PC-3 (cell line): ENCODE measurements around the gene ENO4. TPM values are rescaled to one million over a fixed set of nuclear protein-coding genes. Genes with fewer than 3 reads are reported as not detected.

Experiments
- ATAC-seq: fragments of 200-7000 bp; cut with Tn5 transposase; 2 replicates; pipeline ENCODE4 v1.9.1; 2020; ENCODE audit warnings: mild to moderate bottlenecking, moderate library complexity
- BruUV-seq: library from RNA; stranded (reverse); fragments of 400-500 nt; replicated peaks from 2 replicates; lab custom pipeline; 2021; lab: Mats Ljungman, UMichigan
- CTCF ChIA-PET: fragments of 300-600 bp; sonication (Branson Sonifier 250); formaldehyde crosslinking; loops from one replicate; lab custom pipeline; 2022; ENCODE audit warnings: antibody characterized with exemption; lab: Charles Lee
- POLR2A ChIA-PET: fragments of 300-600 bp; sonication (Branson Sonifier 250); formaldehyde crosslinking; loops from one replicate; lab custom pipeline; 2022; ENCODE audit warnings: antibody characterized with exemption; ENCODE audit not compliant: unreplicated experiment; lab: Charles Lee
- DNase-seq: peaks from one replicate; pipeline ENCODE4 v3.0.0-alpha.2; 2015
- H2AFZ ChIP-seq: fragments of 300-600 bp; sonication (generic); 2 replicates; pipeline ENCODE4 v1.6.0; 2016; ENCODE audit warnings: antibody characterized with exemption, low read length
- H3F3A ChIP-seq: fragments of 300-600 bp; sonication (generic); one replicate; pipeline ENCODE4 v1.6.0; 2017; ENCODE audit warnings: antibody characterized with exemption, low read length, control low read depth, mild to moderate bottlenecking; ENCODE audit not compliant: unreplicated experiment
- H3K27ac ChIP-seq: fragments of 300-600 bp; sonication (generic); 2 replicates; pipeline ENCODE4 v1.5.1; 2016; ENCODE audit warnings: mild to moderate bottlenecking, low read length
- H3K27me3 ChIP-seq: fragments of 300-600 bp; sonication (generic); 2 replicates; pipeline ENCODE4 v1.6.1; 2016; ENCODE audit warnings: low read length, mixed read lengths
- H3K36me3 ChIP-seq: fragments of 300-600 bp; sonication (generic); 2 replicates; pipeline ENCODE4 v1.6.1; 2016; ENCODE audit warnings: low read depth, mixed run types, low read length, mixed read lengths
- H3K4me1 ChIP-seq: fragments of 300-600 bp; sonication (generic); 2 replicates; pipeline ENCODE4 v1.5.1; 2016; ENCODE audit warnings: low read length; ENCODE audit not compliant: insufficient read depth
- H3K4me2 ChIP-seq: fragments of 300-600 bp; sonication (generic); 2 replicates; pipeline ENCODE4 v1.6.0; 2016; ENCODE audit warnings: low read length
- H3K4me3 ChIP-seq: fragments of 300-600 bp; sonication (generic); 2 replicates; pipeline ENCODE4 v1.5.1; 2016; ENCODE audit warnings: mild to moderate bottlenecking, low read length, mixed read lengths
- H3K79me2 ChIP-seq: fragments of 300-600 bp; sonication (generic); 2 replicates; pipeline ENCODE4 v1.6.1; 2017; ENCODE audit warnings: low read length, mixed read lengths
- H3K9ac ChIP-seq: fragments of 300-600 bp; sonication (generic); 2 replicates; pipeline ENCODE4 v1.6.0; 2016; ENCODE audit warnings: mild to moderate bottlenecking, low read length
- H3K9me2 ChIP-seq: fragments of 300-600 bp; sonication (generic); replicated peaks from 2 replicates; pipeline ENCODE4 v1.6.1; 2016; ENCODE audit warnings: mixed run types, low read length, mixed read lengths
- H3K9me3 ChIP-seq: fragments of 300-600 bp; sonication (generic); 2 replicates; pipeline ENCODE4 v1.6.1; 2016; ENCODE audit warnings: low read length, mixed read lengths
- H4K20me1 ChIP-seq: fragments of 300-600 bp; sonication (generic); 2 replicates; pipeline ENCODE4 v1.6.1; 2016; ENCODE audit warnings: low read length, mixed read lengths
- CTCF ChIP-seq: fragments of 300-600 bp; sonication (generic); conservative IDR thresholded peaks from 2 replicates; pipeline ENCODE4 v1.5.1; 2017; ENCODE audit warnings: antibody characterized with exemption, low read depth, mild to moderate bottlenecking, low read length
- EZH2 ChIP-seq: fragments of 300-600 bp; sonication (generic); IDR thresholded peaks from one replicate; pipeline ENCODE4 v1.6.1; 2017; ENCODE audit warnings: antibody characterized with exemption, mild to moderate bottlenecking, low read length; ENCODE audit not compliant: unreplicated experiment
- EZH2phosphoT487 ChIP-seq: fragments of 300-600 bp; sonication (generic); IDR thresholded peaks from 2 replicates; pipeline ENCODE4 v1.6.1; 2018; ENCODE audit warnings: mild to moderate bottlenecking, antibody characterized with exemption, low read length, borderline replicate concordance
- intact Hi-C: fragments of 100-400 bp; cut with micrococcal nuclease; formaldehyde crosslinking; loops from 2 replicates; pipeline ENCODE4 v1.9.0; 2023
- total RNA-seq: library from RNA; depleted of rRNA; stranded (reverse); fragments of >200 nt; gene quantifications from 2 replicates; pipeline ENCODE4 v1.2.3, GENCODE V29; 2014

ENO4 gene
- total RNA-seq, 1 experiment from 2014 or later = not detected

- CTCF ChIA-PET = no interaction called here
Observed at GRCh38 chr10:116910910-116911309, 61.6 kb downstream of the ENO4 start.

GRCh38 chr10:116912162-116912561, 62.9 kb downstream of the ENO4 start:
- no peak for DNase-seq
- POLR2A ChIA-PET = interaction anchor here (0.6 kb wide), 1 partner anchor 442 kb away, joined by 4 read pairs; no protein-coding TSS in a partner anchor
- intact Hi-C loops = no loop called here
- Histone ChIP-seq H3K4me1 (no peaks in the 10 kb centered on the region), H3K79me2 (no peaks in the 10 kb centered on the region), H3K9me2 (no peaks in the 10 kb centered on the region), H2AFZ (no peak overlapping the region), H3K9ac (no peak overlapping the region), H3K27ac (no peak overlapping the region), H3K4me3 (no peak overlapping the region), H3K27me3 (no peaks in the 10 kb centered on the region), H4K20me1 (no peaks in the 10 kb centered on the region), H3K36me3 (peaks cover 15% of the 10 kb centered on the region), H3K4me2 (no peak overlapping the region), H3K9me3 (no peaks in the 10 kb centered on the region), H3F3A (no peaks in the 10 kb centered on the region)
- ATAC-seq = no peak
- no peak for TF ChIP-seq EZH2
- TF ChIP-seq CTCF = no peak
- TF ChIP-seq EZH2phosphoT487 = no peak
- no TSS peak for BruUV-seq
- CTCF ChIA-PET = no interaction called here

More at GRCh38 chr10:116910910-116911309, 61.6 kb downstream of the ENO4 start:
- BruUV-seq = no TSS peak
- H3K9me2 ChIP-seq = no peaks in the 10 kb centered on the region
- intact Hi-C loops = no loop called here
- H3K9ac ChIP-seq = no peak overlapping the region
- H3K27ac ChIP-seq = no peak overlapping the region
- H3K27me3 ChIP-seq = no peaks in the 10 kb centered on the region
- POLR2A ChIA-PET = interaction anchor here (0.5 kb wide), 1 partner anchor 59 kb away, joined by 3 read pairs; no protein-coding TSS in a partner anchor
- no peaks in the 10 kb centered on the region for H4K20me1 ChIP-seq
- ATAC-seq (no peak), DNase-seq (no peak)
- TF ChIP-seq CTCF (no peak), EZH2phosphoT487 (no peak)
- no peaks in the 10 kb centered on the region for H3F3A ChIP-seq
- no peaks in the 10 kb centered on the region for H3K9me3 ChIP-seq
- H3K4me2 ChIP-seq = no peak overlapping the region
- no peak overlapping the region for H2AFZ ChIP-seq
- peaks cover 15% of the 10 kb centered on the region for H3K36me3 ChIP-seq
- no peaks in the 10 kb centered on the region for H3K4me1 ChIP-seq
- no peak overlapping the region for H3K4me3 ChIP-seq
- H3K79me2 ChIP-seq = no peaks in the 10 kb centered on the region

GRCh38 chr10:116913695-116914094, 64.4 kb downstream of the ENO4 start:
- Histone ChIP-seq H3K4me1 (no peaks in the 10 kb centered on the region), H3K4me3 (no peak overlapping the region), H2AFZ (no peak overlapping the region), H3K4me2 (no peak overlapping the region), H3K27me3 (no peaks in the 10 kb centered on the region), H4K20me1 (no peaks in the 10 kb centered on the region), H3K27ac (no peak overlapping the region), H3K9me2 (no peaks in the 10 kb centered on the region), H3K9me3 (no peaks in the 10 kb centered on the region), H3K9ac (no peak overlapping the region), H3K79me2 (no peaks in the 10 kb centered on the region), H3F3A (no peaks in the 10 kb centered on the region), H3K36me3 (peaks cover 22% of the 10 kb centered on the region)
- no peak for TF ChIP-seq CTCF
- no peak for TF ChIP-seq EZH2phosphoT487
- no peak for TF ChIP-seq EZH2
- DNase-seq (no peak), ATAC-seq (no peak)
- ChIA-PET POLR2A (no interaction called here), CTCF (no interaction called here)
- no TSS peak for BruUV-seq
- intact Hi-C loops = no loop called here
